ENCODE measurements around the gene RPL27. TPM values are rescaled to one million over a fixed set of nuclear protein-coding genes. Genes with fewer than 3 reads are reported as not detected.

The RPL27 gene
- total and polyA plus RNA-seq, 2 of the 13 experiments (the other 11 are each of a cell fraction or from before 2014, with no cell fraction given) = 1,585 to 5,840 TPM

DNA sequence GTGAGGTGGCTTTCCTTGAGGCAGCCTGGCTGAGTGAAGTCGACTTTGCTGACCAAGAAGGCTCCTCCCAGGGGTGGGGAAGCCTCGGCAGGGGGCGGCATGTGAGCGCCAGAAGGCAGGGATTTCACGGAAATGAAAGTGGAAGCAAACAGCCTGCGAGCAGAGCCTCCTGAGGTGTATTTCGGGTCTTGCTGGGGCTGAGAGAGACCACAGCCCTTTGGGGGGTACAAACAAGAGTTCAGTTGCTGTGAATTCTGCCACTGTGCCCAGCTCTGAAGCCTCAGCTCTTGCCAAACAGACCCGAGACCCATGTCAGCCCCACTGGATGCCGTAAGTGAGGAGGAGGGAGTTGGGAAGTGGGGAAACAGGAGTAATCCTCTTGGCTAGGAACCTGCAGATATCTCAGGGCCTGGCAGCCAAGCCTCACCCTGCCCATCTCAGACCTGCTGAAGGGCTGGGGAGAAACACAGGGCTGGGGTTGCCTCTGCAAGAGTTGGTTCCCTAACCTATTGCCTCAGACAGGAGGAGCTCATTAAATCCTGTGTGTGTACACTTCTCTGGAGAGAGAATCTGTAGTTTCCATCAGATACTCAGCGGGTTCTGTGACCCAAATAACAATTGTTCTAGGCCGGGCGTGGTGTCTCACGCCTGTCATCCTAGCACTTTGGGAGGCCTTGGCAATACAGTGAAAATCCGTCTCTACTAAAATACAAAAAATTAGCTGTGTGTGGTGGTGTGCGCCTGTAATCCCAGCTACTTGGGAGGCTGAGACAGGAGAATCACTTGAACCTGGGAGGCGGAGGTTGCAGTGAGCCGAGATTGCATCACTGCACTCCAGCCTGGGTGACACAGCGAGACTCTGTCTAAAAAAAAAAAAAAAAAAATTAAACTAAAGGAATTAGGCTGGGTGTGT is 8.7 kb downstream of the RPL27 start, which contains the start of gene IFI35 (continued):
- TF ChIP-seq ZBTB46 (CRISPR knock-in tag; IDR thresholded peaks at IDR 0.05; ENCODE audit: borderline replicate concordance) (no peak), ZNF136 (CRISPR knock-in tag; IDR thresholded peaks at IDR 0.05; ENCODE audit: low read depth) (no peak), E2F5 (CRISPR knock-in tag; conservative IDR thresholded peaks at IDR 0.05) (no peak), ZNF24 (IDR thresholded peaks at IDR 0.05) (no peak), HCFC1 (IDR thresholded peaks at IDR 0.05; ENCODE audit: low read depth, low read length) (no peak; the same call in 1 of the 2 replicates), ZNF781 (CRISPR knock-in tag; IDR thresholded peaks at IDR 0.05; ENCODE audit: borderline replicate concordance, not compliant biosample characterization) (no peak), ZNF33B (CRISPR knock-in tag; IDR thresholded peaks at IDR 0.05) (peak; percentile 37; the same call in 1 of the 2 replicates), SMAD1 (CRISPR knock-in tag; IDR thresholded peaks at IDR 0.05; ENCODE audit: borderline replicate concordance, low read depth) (no peak; the same call in 1 of the 2 replicates), ZNF687 (CRISPR knock-in tag; IDR thresholded peaks at IDR 0.05) (peak; percentile 82), NFE2 (CRISPR knock-in tag; IDR thresholded peaks at IDR 0.05) (no peak), SOX6 (IDR thresholded peaks at IDR 0.05) (no peak), SOX6 (CRISPR knock-in tag; IDR thresholded peaks at IDR 0.05) (peak; percentile 45; the same call in 1 of the 2 replicates), RAD21 (CRISPR knock-in tag; IDR thresholded peaks at IDR 0.05) (peak; percentile 88), SRSF1 (optimal IDR thresholded peaks at IDR 0.05; ENCODE audit: low read depth, low read length) (no peak)
- TF ChIP-seq, protein P1, sequence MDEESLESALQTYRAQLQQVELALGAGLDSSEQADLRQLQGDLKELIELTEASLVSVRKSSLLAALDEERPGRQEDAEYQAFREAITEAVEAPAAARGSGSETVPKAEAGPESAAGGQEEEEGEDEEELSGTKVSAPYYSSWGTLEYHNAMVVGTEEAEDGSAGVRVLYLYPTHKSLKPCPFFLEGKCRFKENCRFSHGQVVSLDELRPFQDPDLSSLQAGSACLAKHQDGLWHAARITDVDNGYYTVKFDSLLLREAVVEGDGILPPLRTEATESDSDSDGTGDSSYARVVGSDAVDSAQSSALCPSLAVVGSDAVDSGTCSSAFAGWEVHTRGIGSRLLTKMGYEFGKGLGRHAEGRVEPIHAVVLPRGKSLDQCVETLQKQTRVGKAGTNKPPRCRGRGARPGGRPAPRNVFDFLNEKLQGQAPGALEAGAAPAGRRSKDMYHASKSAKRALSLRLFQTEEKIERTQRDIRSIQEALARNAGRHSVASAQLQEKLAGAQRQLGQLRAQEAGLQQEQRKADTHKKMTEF (CRISPR knock-in tag; IDR thresholded peaks at IDR 0.05) = peak; percentile 68
- TF ChIP-seq, protein P2, sequence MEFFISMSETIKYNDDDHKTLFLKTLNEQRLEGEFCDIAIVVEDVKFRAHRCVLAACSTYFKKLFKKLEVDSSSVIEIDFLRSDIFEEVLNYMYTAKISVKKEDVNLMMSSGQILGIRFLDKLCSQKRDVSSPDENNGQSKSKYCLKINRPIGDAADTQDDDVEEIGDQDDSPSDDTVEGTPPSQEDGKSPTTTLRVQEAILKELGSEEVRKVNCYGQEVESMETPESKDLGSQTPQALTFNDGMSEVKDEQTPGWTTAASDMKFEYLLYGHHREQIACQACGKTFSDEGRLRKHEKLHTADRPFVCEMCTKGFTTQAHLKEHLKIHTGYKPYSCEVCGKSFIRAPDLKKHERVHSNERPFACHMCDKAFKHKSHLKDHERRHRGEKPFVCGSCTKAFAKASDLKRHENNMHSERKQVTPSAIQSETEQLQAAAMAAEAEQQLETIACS (CRISPR knock-in tag; IDR thresholded peaks at IDR 0.05) = no peak
- TF ChIP-seq, protein P3, sequence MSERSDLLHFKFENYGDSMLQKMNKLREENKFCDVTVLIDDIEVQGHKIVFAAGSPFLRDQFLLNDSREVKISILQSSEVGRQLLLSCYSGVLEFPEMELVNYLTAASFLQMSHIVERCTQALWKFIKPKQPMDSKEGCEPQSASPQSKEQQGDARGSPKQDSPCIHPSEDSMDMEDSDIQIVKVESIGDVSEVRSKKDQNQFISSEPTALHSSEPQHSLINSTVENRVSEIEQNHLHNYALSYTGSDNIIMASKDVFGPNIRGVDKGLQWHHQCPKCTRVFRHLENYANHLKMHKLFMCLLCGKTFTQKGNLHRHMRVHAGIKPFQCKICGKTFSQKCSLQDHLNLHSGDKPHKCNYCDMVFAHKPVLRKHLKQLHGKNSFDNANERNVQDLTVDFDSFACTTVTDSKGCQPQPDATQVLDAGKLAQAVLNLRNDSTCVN (CRISPR knock-in tag; IDR thresholded peaks at IDR 0.05; ENCODE audit: borderline replicate concordance) = peak; percentile 72

Measured in HepG2 (cell line).